C4-2B (cell line): Measurements from ENCODE around the gene IL11.

ENCODE experiments used
- CTCF ChIP-seq: fragments of 450-650 bp; conservative IDR thresholded peaks from 2 replicates; pipeline ENCODE4 v1.5.1; 2017; ENCODE audit warnings: mild to moderate bottlenecking
- ZFX ChIP-seq: fragments of 450-650 bp; IDR thresholded peaks from 2 replicates; pipeline ENCODE4 v1.6.1; 2017

DNA sequence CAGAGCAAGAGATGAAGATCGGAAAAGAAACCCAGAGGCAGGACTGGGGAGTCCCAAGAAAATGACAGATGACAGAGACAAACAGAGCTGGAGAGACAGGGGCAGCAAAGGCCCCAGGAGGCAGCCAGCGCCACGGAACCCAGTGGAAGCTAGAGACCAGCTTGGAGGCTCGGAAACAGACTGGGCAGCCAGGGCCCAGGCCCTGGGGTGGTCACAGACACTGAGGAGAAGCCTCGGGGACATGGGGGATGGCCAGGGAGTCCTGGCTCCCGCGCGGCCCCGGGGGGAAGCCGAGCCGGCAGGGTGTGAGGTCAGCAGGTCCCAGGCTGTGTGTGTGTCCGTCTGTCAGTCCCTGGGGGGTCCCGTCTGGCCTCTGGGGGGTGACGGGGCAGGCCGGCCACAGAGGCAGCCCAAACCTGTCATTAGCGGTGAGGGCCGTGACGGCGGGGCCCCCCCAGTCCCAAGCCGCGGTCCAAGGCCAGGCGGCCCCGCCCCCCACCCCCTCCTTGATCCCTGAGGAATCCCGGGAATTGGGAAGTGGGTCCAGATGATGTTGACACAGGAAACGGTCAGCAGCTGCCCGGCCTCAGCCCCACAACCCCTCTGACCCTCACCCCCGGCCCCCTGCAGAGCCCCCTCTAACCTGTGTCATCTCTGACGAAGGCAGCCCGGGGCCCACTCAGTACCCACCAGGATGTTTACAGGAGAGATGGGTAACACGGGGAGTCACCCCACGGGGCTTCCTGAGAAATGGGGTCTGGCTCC is 3.9 kb upstream of the IL11 start:
- TF ChIP-seq CTCF (no peak), ZFX (no peak)
